22Rv1 (cell line): ENCODE results near the gene ZBTB5.

Experiments
- H3K27ac ChIP-seq: fragments of 450-650 bp; 2 replicates; pipeline ENCODE4 v1.5.1; 2017
- ZFX ChIP-seq: fragments of 450-650 bp; IDR thresholded peaks from 2 replicates; pipeline ENCODE4 v1.6.1; 2017; ENCODE audit warnings: antibody characterized with exemption, borderline replicate concordance
- TF ChIP-seq, protein P1 (sequence below): fragments of 450-650 bp; IDR thresholded peaks from 2 replicates; pipeline ENCODE4 v1.5.1; 2017; ENCODE audit warnings: mild to moderate bottlenecking

The ZBTB5 gene

DNA sequence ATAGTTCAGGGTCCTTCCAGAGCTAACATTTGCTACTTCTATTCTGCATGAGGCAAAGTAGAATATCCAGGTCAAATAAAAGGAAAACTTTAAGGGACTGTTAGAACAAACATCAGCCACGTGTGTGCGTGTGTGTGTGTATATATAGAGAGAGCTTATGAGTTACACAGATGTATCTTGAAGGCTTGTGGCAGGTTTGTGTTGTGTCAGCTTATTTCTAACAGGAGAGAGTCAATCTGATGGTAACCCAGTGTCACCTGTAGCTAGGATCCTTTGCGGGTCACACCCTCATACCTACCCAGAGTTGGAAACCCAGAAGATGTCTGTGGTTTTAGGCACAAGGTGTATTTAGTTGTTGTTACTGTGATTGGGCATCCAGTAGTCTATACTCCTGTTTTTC lies 33.2 kb upstream of the ZBTB5 start:
- TF ChIP-seq, protein P1, sequence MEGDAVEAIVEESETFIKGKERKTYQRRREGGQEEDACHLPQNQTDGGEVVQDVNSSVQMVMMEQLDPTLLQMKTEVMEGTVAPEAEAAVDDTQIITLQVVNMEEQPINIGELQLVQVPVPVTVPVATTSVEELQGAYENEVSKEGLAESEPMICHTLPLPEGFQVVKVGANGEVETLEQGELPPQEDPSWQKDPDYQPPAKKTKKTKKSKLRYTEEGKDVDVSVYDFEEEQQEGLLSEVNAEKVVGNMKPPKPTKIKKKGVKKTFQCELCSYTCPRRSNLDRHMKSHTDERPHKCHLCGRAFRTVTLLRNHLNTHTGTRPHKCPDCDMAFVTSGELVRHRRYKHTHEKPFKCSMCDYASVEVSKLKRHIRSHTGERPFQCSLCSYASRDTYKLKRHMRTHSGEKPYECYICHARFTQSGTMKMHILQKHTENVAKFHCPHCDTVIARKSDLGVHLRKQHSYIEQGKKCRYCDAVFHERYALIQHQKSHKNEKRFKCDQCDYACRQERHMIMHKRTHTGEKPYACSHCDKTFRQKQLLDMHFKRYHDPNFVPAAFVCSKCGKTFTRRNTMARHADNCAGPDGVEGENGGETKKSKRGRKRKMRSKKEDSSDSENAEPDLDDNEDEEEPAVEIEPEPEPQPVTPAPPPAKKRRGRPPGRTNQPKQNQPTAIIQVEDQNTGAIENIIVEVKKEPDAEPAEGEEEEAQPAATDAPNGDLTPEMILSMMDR: no peak
- TF ChIP-seq ZFX: no peak
- H3K27ac ChIP-seq: no peak overlapping the region

DNA sequence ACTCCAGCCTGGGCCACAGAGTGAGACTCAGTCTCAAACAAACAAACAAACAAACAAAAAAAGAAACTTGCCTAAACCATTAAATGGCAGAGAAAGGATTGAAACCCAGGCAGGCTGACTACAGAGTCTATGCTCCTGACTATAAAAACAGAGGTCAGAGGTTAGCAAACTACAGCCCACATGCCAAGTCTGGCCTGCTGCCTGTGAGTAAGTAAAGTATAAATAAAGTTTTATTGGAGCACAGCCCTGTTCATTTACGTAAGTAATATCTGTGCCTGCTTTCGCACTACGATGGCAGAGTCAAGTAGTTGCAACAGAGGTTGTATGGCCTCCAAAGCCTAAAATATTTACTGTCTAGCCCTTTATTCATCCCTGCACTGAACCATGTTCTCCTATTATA lies 32.1 kb upstream of the ZBTB5 start:
- TF ChIP-seq ZFX: no peak
- TF ChIP-seq, protein P1: no peak
- no peak overlapping the region for H3K27ac ChIP-seq

DNA sequence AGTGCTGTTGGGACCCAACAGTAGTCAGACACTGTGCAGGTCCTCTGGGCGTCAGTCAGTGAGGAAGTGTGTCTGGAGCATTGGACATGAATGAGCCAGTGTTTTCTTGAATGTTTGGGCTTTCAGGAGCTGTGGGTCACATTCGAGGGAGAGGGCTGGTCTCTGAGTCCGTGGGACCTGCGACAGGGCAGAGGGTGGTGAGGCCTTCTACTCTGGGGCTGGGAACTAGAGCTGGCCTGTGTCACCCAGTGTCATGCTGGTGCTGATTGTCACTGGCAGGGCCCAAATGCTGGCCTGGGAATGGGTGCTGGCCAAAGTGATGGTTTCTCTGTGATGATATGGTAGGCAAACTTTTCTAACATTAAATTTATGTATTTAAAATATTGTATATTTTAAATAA lies 30.8 kb upstream of the ZBTB5 start:
- TF ChIP-seq ZFX: no peak
- TF ChIP-seq, protein P1: no peak
- H3K27ac ChIP-seq: no peak overlapping the region

DNA sequence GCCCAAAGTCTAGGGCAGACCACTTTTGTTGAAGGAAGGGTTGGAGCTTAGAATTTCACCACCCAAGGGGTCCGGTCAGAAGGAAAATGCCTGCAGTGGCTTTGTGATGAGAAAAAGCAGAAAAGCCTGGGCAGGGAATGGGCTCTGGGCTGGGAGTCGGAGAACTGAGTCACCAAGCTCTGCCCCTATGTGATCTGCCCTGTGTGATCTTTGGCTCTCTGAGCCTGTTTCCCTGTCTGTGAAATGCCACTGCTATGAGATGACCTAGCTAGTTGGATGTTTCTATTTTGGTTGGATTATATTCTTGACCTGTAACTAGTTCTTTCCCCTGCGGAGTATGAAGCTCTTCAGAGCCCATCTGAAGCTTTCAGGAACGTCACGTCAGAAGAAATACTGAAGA lies 30.3 kb upstream of the ZBTB5 start:
- H3K27ac ChIP-seq: no peak overlapping the region
- TF ChIP-seq, protein P1: no peak
- TF ChIP-seq ZFX: no peak

DNA sequence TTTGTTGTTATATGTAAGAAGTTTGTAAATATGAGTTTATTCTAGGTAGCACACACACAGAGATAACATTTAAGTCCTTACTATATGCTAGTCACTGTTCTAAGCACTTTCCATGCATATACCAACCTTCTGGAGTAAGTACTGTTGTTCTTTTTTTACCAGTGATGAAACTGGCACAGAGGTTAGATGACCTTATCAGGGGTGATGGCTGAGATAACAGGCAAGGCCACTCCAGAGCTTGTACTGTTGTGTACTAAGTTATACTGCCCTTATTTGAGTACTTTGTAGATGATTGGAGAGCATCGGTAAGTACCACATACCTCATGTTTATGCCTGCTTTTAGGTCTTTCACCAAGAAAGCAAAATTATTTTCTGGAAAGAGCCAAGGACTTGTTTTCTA lies 26.7 kb upstream of the ZBTB5 start:
- no peak overlapping the region for H3K27ac ChIP-seq
- TF ChIP-seq ZFX: no peak
- TF ChIP-seq, protein P1: no peak

DNA sequence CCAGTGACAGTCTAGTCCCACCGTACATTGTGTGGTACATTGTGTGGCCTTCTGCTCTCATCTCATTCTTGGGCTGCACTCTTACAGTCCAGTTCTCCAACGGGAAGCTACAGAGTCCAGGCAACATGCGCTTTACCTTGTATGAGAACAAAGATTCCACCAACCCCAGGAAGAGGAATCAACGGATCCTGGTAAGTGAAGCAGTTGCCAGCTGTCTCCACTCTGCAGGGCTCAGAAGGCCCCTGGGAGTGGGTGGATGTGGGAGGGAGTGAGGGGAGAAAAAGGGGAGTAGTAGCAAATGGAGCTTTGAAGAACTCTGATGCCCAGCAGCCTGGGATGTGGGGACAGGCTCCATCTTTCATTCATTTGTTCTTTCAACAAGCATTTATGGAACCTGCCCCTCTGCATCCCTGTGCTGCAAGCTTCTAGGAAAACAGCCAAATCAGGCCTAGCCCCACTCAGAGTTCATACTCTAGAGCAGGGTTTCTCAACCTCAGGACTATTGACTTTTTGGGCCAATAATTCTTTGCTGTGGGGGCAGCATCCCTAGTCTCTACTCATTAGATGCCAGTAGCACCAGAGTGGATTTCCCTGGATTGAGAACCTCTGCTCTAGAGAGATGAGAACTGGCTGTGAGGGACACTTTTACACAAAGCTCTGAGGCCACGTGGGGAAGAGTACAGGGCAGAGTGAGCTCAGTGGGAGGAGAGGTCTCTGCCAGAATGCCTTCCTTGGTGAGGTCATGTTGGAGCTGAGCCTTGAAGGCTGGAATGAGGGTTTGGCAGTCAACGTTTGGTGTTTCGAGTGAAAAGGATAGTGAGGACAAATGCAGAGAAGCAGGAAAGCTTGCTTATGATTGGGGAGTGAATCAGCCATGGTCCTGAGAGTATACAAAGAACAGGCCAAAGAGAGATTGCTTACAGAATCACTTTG lies 21.6 kb upstream of the ZBTB5 start:
- peak overlapping the region; percentile 76 for H3K27ac ChIP-seq
- TF ChIP-seq, protein P1: no peak
- TF ChIP-seq ZFX: no peak

DNA sequence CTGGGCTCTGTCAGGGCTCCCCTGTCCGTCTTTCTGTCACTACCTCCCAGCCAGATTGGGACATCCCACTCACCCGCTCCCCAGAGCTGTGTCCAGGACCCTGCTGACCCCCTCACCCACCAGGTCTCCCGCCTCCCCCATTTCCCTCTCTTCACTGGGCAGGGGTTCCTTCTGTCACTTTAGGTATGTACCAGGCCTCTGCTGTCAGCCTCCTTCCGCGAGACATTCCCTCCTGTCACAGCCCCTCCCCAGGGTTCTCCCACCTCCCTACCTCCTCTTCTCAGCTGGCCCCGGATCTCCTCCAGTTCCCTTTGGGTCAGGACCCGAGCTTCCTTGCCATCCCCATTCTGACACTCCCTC lies 21.0 kb upstream of the ZBTB5 start:
- TF ChIP-seq, protein P1: no peak
- no peak for TF ChIP-seq ZFX
- H3K27ac ChIP-seq: peak overlapping the region; percentile 76
